Peyer's patch (tissue), 4 donors: Measurements from ENCODE around the gene EFCAB8. TPM values are rescaled to one million over a fixed set of nuclear protein-coding genes. Genes with fewer than 3 reads are reported as not detected.
A peak's percentile ranks its signal among the peaks of the same experiment; 100 is the strongest.
"Not testable (repeated sequence)": the region's sequence is repeated elsewhere in the genome, so short reads cannot be mapped to it uniquely, and the experiment has no call there.

ENCODE experiments used
- DNase-seq, 3 donors: peaks; one replicate each; pipeline ENCODE4 v3.0.0-alpha.2; 2017 to 2019
- H3K27ac ChIP-seq, 4 donors: fragments of 200-600 bp; sonication (generic); one replicate each; pipeline ENCODE4 v1.5.1; 2016 to 2019
- H3K27me3 ChIP-seq, 2 donors: fragments of 200-600 bp; sonication (generic); one replicate each; pipeline ENCODE4 v1.5.1; 2019
- H3K36me3 ChIP-seq, 3 donors: fragments of 200-600 bp; sonication (generic); one replicate each; pipeline ENCODE4 v1.5.1; 2016 to 2019
- H3K4me1 ChIP-seq, 4 donors: fragments of 200-600 bp; sonication (generic); one replicate each; pipeline ENCODE4 v1.5.1; 2016 to 2019
- H3K4me3 ChIP-seq, 4 donors: fragments of 200-600 bp; sonication (generic); 1 replicate in 3 of 4; 2 replicates in 1 of 4; pipeline ENCODE4 v1.5.1; 2016 to 2019; ENCODE audit warnings: mild to moderate bottlenecking in 1 of 4
- H3K9me3 ChIP-seq, 4 donors: fragments of 200-600 bp; sonication (generic); one replicate each; pipeline ENCODE4 v1.5.1; 2016 to 2019; ENCODE audit warnings: mild to moderate bottlenecking in 1 of 4
- CTCF ChIP-seq, 6 experiments: fragments of 450-650 bp in 4 of 6; fragments of 200-600 bp in 2 of 6; sonication (generic) in 1 of 6; IDR thresholded peaks; one replicate each; pipeline ENCODE4 v1.5.1; 2017 to 2019; ENCODE audit warnings: antibody characterized with exemption in 6 of 6, mild to moderate bottlenecking in 3 of 6, moderate library complexity in 1 of 6
- POLR2A ChIP-seq, 2 donors: fragments of 450-650 bp; IDR thresholded peaks; one replicate each; pipeline ENCODE4 v1.5.1; 2017; ENCODE audit warnings: antibody characterized with exemption in 2 of 2, mild to moderate bottlenecking in 2 of 2, moderate library complexity in 2 of 2
- total RNA-seq, 4 donors: library from RNA; depleted of rRNA; stranded (reverse); fragments of >200 nt; gene quantifications; one replicate each; pipeline ENCODE4 v1.1.0, GENCODE V29; 2016

The EFCAB8 gene
- total RNA-seq, 4 donors from 2014 or later: 0.83 TPM; not detected in 3

- Histone ChIP-seq H3K4me3 (no peak overlapping the region), H3K36me3 (peaks cover 0 to 37% (median 0%) of the 10 kb centered on the region in 3 donors), H3K9me3 (no peaks in the 10 kb centered on the region), H3K27ac (no peak overlapping the region), H3K27me3 (no peaks in the 10 kb centered on the region), H3K4me1 (no peaks in the 10 kb centered on the region)
- TF ChIP-seq CTCF (IDR thresholded peaks at IDR 0.05): no peak
- no peak for TF ChIP-seq POLR2A (IDR thresholded peaks at IDR 0.05)
- no peak for DNase-seq
Observed at GRCh38 chr20:32855387-32855786, 3.3 kb upstream of the EFCAB8 start.

GRCh38 chr20:32858189-32858588 is 534 bp upstream of the EFCAB8 start:
- DNase-seq: no peak
- no peak overlapping the region for H3K27ac ChIP-seq
- no peak overlapping the region for H3K4me3 ChIP-seq
- H3K4me1 ChIP-seq: no peaks in the 10 kb centered on the region
- TF ChIP-seq CTCF (IDR thresholded peaks at IDR 0.05) (no peak), POLR2A (IDR thresholded peaks at IDR 0.05) (no peak)
- H3K36me3 ChIP-seq: peaks cover 0 to 21% (median 0%) of the 10 kb centered on the region in 3 donors
- H3K27me3 ChIP-seq: no peaks in the 10 kb centered on the region
- no peaks in the 10 kb centered on the region for H3K9me3 ChIP-seq

- Histone ChIP-seq H3K27ac (no peak overlapping the region), H3K36me3 (peaks cover 0 to 13% (median 0%) of the 10 kb centered on the region in 3 donors), H3K4me3 (no peak overlapping the region), H3K9me3 (no peaks in the 10 kb centered on the region), H3K4me1 (no peaks in the 10 kb centered on the region), H3K27me3 (no peaks in the 10 kb centered on the region)
- no peak for TF ChIP-seq POLR2A (IDR thresholded peaks at IDR 0.05)
- DNase-seq: no peak
Observed at GRCh38 chr20:32861446-32861845, 2.7 kb downstream of the EFCAB8 start.

GRCh38 chr20:32869562-32869961 is 10.8 kb downstream of the EFCAB8 start:
- peak in 1 of 3 donors; percentile 1 for DNase-seq
- Histone ChIP-seq H3K36me3 (no peaks in the 10 kb centered on the region), H3K27me3 (no peaks in the 10 kb centered on the region), H3K9me3 (no peaks in the 10 kb centered on the region), H3K27ac (no peak overlapping the region), H3K4me1 (no peaks in the 10 kb centered on the region), H3K4me3 (no peak overlapping the region)
- TF ChIP-seq CTCF (IDR thresholded peaks at IDR 0.05): no peak
- no peak for TF ChIP-seq POLR2A (IDR thresholded peaks at IDR 0.05)

GRCh38 chr20:32870526-32870925 is 11.8 kb downstream of the EFCAB8 start:
- not testable (repeated sequence) for H3K27me3 ChIP-seq, DNase-seq

GRCh38 chr20:32870985-32871384 is 12.3 kb downstream of the EFCAB8 start:
- TF ChIP-seq POLR2A (IDR thresholded peaks at IDR 0.05) (no peak), CTCF (IDR thresholded peaks at IDR 0.05) (no peak)
- H3K27me3 ChIP-seq: no peaks in the 10 kb centered on the region
- H3K9me3 ChIP-seq: no peaks in the 10 kb centered on the region
- H3K4me3 ChIP-seq: no peak overlapping the region
- no peaks in the 10 kb centered on the region for H3K4me1 ChIP-seq
- no peak overlapping the region for H3K27ac ChIP-seq
- H3K36me3 ChIP-seq: no peaks in the 10 kb centered on the region
- DNase-seq: no peak

More at GRCh38 chr20:32870526-32870925, 11.8 kb downstream of the EFCAB8 start:
- not testable (repeated sequence) for H3K4me3 ChIP-seq, H3K36me3 ChIP-seq, H3K4me1 ChIP-seq, H3K9me3 ChIP-seq, H3K27ac ChIP-seq

- Histone ChIP-seq H3K9me3 (no peaks in the 10 kb centered on the region), H3K4me1 (no peaks in the 10 kb centered on the region), H3K36me3 (no peaks in the 10 kb centered on the region), H3K4me3 (no peak overlapping the region), H3K27ac (no peak overlapping the region), H3K27me3 (no peaks in the 10 kb centered on the region)
- TF ChIP-seq POLR2A (IDR thresholded peaks at IDR 0.05): no peak
- no peak for TF ChIP-seq CTCF (IDR thresholded peaks at IDR 0.05)
- DNase-seq: no peak
Observed at GRCh38 chr20:32871627-32872160, 13.0 kb downstream of the EFCAB8 start.
